CD1c-positive myeloid dendritic cell (primary cell): ENCODE results near the gene MED12L.

Experiments
- DNase-seq: peaks from one replicate; pipeline ENCODE4 v3.0.0-alpha.2; 2016; ENCODE audit errors: extremely low spot score

Gene MED12L

DNA sequence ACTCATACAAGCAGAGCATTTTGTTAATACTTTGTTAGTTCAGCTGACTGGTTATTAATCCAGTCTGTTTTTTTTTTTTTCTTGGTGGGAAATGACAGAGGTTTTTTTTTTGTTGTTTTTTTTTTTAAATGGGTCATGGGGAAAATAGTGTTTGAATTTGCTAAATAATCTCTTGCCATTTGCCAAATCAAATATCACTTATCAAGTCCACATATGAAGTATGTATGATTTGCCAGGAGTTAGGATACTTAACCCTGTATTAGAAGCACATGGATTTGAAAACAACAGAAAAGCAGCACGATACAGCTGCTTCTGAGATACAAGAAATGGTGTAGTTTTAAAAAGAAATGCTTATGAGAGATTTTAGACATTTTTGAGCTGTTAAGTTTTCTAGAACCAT lies 171.3 kb downstream of the MED12L start:
- no peak for DNase-seq

DNA sequence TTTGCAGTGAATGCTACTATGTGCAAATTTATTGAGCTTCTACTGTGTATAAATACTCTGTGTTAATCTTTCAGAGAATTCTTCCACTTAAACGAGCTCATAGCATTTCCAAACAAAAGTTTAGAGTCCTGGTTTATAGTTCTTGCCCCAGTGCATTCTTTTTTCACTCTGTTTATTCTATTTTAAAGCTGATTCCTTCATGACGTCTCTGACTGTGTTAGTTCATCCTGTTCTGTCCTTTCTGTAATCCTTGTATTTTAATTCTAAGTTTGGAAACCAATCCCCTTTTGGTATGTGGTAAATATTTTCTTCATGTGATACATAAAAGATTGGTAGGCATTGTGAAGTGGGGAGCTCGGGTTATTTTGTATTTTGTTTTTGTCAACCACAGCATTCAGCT lies 174.2 kb downstream of the MED12L start:
- no peak for DNase-seq

DNA sequence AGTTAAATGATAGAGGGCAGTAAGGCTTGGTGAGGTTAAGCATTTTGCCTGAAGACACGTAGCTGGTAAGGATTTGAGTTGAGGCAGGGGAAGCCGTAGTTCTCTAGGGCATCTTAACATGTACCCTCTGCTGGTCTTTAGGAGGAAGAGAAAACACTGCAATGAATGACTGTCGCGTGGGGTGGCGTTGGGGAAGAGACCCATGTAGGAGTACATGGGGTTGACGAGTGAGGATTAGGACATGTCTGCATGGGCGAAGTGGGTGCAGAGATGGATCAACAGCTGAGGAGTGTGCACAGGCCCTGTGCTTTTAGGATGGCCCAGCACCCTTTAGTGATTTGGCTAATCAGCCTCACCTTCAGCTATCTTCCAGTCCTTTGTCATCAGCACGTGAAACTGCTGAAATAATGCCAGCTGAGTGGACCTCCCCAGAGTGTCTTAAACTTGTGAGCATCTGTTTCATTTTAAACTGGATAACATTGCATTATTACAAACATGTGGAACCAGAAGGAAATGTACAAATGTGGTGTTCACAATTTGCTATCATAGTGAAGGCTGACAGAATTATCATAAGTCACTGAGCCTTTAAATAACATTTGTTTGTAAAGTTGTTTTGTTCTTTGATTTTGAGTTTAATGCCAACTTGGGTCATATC lies 177.5 kb downstream of the MED12L start:
- peak; percentile 25 for DNase-seq

DNA sequence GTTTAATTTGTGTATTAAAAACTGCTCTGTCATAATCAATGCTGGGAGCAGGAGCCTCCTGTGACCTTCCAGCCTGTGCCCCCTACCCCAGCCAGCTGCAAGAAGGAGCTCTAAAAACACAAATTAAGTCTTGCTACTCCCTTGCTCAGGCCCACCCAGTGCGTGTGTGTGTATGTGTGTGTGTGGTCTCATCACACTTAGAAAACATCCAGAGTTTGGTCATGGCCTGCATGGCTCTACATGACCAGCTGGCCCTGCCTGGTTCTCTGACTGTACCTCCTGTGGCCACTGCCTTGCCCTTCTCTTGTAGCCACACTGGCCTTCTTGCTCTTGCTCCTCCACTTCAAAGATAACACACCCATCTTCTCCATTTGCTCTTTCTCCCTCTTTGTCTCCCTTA lies 179.1 kb downstream of the MED12L start:
- DNase-seq: no peak

- DNase-seq: peak; percentile 63
These were observed 179.7 kb downstream of the MED12L start for GRCh38 chr3:151265166-151265565.

- peak; percentile 92 for DNase-seq
These were observed 180.4 kb downstream of the MED12L start for GRCh38 chr3:151265866-151266265.

DNA sequence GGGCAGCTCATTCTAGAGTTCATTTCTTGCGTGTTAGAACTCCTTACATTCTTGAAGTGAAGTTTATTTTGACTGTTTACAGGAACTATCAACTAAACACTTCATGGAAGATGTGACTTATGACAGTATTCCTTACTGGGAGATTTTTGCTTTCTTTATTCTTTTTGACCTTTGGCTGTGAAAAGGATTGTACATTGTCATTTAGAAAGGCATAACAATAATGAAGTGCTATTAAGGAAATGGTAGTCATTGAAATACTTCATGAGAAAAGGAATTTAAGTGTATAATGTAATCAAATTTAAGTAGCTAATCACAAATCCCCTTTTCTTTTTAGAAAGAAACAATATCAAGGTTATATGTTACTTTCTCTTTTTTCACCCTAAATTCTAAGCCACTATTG lies 181.6 kb downstream of the MED12L start:
- no peak for DNase-seq

GRCh38 chr3:151268267-151269235 lies 183.1 kb downstream of the MED12L start:
- peak; percentile 28 for DNase-seq

- DNase-seq: no peak
These were observed 184.2 kb downstream of the MED12L start for GRCh38 chr3:151269631-151270030.

- no peak for DNase-seq
These were observed 189.6 kb downstream of the MED12L start for GRCh38 chr3:151275091-151275490.

DNA sequence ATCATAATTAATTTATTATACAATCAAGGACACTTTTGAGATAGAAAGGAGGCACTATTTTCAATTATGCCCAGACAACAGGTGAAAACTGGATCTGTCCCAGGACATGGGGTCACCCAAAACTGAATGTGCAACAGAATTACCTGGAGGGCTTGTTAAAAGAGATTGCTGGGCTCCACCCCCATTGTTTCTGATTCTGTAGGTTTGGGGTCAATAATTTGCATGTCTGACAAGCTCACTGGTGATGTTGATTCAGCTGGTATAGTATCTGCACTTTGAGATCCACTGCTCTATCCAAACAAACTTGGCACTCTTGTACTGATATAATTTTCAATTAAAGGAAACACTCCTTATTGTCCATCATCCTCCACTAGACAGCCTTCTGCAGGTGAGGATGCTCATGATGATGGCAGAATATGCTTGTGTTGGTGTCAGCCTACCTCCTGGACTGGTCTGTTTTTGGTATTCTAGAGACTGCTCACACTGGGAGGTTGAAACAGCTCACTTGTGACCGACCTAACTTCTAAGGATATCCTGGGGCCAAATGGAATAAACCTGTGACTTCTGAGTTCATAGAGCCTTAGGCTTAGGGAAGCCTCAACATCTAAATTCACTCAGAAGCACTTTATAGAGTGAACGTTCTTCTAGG lies 190.7 kb downstream of the MED12L start:
- no peak for DNase-seq

DNA sequence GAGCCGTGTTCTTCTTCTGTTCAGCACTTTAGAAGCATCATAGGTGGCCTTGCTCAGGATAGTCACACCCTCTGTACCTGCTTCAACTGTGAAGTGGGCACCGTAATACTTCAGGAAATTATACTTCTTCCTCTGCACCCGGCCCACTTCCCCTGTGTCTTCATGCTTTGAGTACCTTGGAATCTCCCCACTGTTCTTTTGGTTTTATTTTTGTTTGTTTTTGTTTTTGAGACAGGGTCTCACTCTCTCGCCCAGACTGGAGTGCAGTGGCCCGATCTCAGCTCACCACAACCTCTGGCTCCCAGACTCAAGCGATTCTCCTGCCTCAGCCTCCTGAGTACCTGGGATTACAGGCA lies 191.2 kb downstream of the MED12L start:
- peak; percentile 28 for DNase-seq

DNA sequence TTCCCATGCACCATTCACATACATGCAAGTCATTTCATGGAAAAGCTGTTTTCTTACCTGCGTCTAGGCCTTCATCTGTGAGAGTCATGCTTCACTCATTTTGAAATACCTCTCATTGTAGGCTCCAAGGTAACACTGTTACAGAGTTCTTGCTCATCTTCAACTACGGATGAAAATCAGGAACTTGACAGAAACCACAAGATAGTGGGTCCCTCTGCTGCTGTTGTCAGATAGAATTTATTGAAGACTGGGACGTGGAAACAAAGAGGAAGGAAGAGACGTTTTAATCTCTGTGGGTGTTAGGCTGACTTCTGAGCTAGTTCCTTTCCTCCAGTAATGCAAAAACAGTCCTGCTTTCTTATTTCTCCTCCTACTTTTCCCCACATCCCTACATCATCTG lies 192.8 kb downstream of the MED12L start, which contains the start of gene P2RY14:
Gene P2RY14, minus strand, starts transcription at position 313 of the 400 bp plus-strand sequence. CDS start 64,226 bp downstream, outside the sequence.
- peak; percentile 82 for DNase-seq

- DNase-seq: no peak
These were observed 196.3 kb downstream of the MED12L start for GRCh38 chr3:151281671-151282324.

GRCh38 chr3:151282921-151283320 lies 197.5 kb downstream of the MED12L start:
- peak; percentile 75 for DNase-seq

GRCh38 chr3:151283387-151283786 lies 197.9 kb downstream of the MED12L start:
- DNase-seq: no peak

DNA sequence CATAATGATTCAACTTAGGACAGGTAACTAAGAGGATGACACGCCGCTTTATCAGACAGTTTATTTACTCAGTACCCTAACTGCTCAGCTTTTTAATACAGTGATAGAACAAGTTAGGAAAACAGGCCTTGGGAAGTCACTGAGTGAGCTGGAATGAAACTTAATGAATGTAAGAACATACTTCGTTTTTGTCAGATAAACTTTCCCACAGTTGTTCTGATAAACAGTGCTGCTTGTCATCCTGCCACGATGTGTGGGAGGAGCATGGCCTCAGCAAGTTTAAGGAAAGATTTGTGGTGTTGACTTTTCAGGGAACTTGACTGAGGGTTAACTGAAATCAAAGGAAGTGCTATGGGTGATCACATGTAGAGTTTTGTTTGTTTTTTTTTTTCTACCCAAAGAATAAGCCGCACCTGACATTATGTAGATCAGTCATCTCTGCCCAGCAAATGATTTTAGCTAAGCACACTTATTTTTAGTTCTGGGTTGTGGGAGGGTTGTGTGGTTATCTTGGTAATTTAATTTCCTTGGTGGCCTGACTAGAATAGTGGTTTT lies 198.5 kb downstream of the MED12L start:
- peak; percentile 71 for DNase-seq

- no peak for DNase-seq
These were observed 200.5 kb downstream of the MED12L start for GRCh38 chr3:151285940-151286339.

DNA sequence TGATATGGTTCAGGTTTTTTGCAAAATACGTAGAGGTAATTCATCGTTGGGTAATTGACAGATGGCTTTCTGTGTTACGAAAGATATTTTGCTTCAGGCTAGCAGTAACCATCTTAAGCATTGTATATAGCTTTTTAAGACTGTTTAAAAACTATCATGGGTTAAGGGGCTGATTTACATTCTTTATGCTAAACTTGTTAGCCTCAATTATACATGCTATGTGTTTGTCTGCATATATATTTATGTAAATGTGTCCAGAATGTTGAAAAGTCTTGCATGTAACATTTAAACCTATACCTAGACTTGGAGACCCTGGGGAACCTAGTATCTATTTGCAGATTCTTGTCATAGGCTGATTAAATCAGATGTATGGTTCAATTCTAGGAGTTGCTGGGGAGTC lies 204.0 kb downstream of the MED12L start:
- no peak for DNase-seq

DNA sequence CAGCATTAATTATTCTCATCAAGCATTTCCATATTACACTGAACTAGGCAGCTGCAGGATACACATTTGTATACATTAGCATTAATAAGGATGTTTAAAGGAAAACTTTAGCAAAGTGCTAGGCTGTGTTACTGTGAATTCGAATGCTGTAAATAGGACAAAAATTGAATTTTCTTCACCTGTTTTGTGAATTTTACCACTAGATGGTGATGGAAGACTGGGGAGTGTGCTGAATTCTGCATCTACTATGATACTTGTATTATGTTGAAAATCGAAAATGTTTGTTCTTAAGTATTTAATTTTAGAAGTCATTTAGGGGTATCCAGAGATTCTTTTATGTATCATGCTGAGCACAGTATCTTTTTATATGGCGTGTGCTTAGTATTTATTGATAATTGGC lies 205.2 kb downstream of the MED12L start:
- DNase-seq: peak; percentile 38

DNA sequence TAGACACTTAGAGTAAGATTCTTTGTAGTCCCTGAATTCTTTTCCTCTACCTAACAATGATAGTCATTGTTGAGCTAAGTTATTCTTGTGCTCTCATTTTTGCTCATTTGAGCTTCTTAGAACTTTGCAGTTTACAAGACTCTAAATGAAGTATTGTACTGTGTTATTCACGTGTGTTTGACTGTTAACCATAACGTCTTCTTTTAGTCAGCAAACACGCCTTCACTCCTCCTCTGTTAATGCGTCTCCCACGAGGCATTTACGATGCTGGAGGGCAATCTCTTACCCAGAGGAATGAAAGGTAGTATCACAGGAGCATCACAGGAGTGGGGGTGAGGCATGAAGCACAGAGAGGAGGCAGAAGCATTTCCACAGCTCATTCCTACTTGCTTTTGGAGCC lies 207.7 kb downstream of the MED12L start:
- DNase-seq: no peak

DNA sequence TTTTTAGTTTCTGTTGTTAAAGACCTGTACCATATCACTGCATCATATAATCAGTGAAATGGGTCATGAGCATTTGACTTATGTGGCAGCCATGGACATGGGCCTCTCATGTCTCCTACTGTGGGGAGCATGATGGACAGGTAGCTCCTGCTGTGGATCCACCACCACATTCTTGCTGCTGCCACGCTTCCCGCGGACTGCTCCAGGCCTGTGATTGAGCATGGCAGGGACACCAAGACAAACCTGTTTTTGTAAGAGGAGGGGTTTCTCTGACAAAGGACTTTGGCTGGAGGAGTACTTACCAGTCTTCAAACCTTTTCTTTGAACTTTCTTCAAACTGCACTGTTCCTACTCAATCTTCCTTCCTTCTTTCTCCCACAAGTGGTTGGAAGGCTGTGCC lies 210.8 kb downstream of the MED12L start:
- no peak for DNase-seq
